LNCAP (cell line): Measurements from ENCODE around the gene GNAQ.

Source experiments
- TF ChIP-seq, protein P1 (sequence below): fragments of 450-650 bp; IDR thresholded peaks from 2 replicates; pipeline ENCODE4 v1.5.1; 2017; ENCODE audit warnings: mild to moderate bottlenecking

The GNAQ gene

DNA sequence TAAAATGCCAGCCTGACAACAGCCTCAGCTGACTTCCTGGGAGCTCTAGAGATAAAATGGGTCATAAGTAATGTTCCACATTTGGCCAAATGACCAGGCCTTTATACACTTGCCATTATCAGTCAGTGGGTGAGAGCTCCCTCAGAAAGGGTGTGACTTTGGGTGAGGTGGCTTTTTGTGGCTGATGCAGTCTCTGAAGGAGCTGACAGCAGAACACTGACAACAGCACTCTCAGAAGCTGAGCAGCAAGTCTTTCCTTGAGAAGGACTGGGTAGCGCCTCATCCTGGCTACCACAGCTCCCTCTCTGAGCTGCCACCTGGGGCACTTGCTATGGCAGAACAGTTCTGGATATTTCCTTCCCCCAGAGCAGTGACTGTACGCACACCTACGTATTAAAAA, 22.0 kb upstream of the GNAQ start:
- TF ChIP-seq, protein P1, sequence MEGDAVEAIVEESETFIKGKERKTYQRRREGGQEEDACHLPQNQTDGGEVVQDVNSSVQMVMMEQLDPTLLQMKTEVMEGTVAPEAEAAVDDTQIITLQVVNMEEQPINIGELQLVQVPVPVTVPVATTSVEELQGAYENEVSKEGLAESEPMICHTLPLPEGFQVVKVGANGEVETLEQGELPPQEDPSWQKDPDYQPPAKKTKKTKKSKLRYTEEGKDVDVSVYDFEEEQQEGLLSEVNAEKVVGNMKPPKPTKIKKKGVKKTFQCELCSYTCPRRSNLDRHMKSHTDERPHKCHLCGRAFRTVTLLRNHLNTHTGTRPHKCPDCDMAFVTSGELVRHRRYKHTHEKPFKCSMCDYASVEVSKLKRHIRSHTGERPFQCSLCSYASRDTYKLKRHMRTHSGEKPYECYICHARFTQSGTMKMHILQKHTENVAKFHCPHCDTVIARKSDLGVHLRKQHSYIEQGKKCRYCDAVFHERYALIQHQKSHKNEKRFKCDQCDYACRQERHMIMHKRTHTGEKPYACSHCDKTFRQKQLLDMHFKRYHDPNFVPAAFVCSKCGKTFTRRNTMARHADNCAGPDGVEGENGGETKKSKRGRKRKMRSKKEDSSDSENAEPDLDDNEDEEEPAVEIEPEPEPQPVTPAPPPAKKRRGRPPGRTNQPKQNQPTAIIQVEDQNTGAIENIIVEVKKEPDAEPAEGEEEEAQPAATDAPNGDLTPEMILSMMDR: no peak

DNA sequence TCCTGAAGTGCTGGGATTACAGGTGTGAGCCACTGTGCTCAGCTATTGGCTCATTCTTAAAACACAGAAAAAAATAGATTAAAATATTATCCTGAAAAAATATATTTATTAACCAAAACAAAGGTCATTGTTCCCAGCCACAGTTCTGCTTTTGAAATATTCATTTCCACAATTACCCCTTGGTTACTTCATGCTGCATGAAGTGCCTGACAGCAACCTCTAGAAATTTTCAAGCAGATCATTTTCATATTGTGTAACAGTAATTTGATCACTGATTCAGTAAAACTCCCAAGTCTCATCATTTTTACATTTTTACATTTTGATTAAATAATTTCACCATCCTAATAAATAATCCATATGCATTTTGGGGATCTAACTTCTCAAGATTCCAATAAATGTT, 18.8 kb upstream of the GNAQ start:
- TF ChIP-seq, protein P1: no peak

DNA sequence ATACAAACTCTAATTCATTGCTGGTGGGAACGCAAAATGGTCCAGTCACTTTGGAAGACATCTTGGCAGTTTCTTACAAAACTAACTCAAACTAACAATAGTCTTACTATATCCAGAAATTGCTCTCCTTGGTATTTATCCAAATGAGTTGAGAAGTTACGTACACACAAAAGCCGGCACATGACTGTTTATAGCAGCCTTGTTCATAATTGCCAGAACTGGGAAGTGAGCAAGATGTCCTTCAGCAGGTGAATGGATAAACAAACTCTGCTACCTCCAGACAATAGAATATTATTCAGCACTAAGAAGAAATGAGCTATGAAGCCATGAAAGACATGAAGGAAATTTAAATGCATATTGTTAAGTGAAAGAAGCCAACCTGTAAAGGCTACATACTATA, 17.9 kb upstream of the GNAQ start:
- TF ChIP-seq, protein P1: no peak

DNA sequence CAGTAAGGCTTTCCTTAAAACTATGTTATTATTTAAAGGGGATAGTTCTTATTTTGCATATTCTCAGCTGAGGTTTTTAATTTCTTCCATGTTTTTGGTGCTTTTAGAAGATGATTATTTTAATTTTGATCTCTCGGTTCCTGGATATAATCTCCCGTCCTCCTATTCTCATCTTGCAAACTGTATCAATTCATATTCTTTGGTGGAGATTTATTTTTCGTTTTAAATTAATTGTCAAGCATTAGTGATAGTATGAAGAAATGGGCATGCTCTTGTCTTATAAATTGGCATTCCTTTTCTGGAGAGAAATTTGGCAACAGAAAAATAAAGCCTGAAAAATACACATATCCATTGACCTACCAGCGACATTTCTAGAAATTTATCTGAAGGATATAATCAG, 15.5 kb upstream of the GNAQ start:
- TF ChIP-seq, protein P1: no peak

DNA sequence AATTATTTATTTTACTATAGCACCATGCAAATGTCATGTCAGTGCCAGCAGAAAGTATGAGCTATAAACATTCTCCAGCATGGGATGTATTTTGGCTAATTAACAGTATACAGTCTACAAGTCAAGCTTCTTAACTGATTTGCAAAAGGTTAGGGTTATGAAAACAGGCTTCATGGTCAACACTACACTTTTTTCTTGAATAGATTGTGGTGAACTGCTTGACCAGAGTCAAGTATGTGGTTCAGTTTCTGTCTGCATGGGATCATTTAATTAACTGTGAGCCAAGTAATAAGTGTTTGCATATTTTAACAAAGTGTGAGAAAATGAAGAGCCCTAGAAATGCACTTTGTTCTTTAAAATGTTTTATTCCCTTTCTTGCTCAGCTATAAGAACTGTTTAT, 14.5 kb upstream of the GNAQ start:
- TF ChIP-seq, protein P1: no peak

DNA sequence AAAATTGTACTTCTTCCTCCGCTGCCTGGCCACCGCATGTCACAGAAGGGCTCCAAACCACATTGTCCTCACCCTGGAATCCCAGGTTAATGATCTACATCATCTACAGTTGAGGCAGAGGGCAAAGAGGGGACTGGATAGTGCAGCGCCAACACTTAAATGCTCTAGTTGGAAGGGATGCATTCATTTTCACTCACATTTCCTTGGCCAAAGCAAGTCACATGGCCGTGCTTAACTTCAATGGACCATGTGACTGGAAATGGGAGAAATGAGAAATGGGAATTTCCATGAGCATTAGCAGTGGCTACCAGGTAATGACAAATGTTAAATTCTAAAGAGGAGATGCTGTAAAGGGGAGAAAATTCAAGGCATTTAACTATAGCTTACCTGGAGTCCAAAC, 13.3 kb upstream of the GNAQ start:
- TF ChIP-seq, protein P1: no peak

DNA sequence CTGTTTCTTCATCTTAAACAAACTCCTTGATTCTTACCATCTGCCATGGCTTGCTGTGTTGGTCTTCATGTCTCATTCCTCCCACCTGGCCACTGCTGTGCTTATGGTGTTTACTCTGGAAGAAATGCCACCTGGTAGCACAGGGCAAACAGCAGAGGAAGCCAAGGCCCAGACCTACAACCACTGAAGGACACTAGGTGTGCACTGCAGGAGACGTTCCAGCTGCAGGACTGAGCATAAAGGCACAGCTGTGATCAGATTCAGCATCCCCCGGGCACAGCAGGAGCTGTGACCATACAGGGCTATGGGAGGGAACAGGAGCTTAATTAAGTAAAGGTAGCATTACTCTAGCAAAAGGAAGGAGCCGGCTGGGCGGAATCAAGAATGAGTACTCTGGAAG, 12.6 kb upstream of the GNAQ start:
- TF ChIP-seq, protein P1: no peak

DNA sequence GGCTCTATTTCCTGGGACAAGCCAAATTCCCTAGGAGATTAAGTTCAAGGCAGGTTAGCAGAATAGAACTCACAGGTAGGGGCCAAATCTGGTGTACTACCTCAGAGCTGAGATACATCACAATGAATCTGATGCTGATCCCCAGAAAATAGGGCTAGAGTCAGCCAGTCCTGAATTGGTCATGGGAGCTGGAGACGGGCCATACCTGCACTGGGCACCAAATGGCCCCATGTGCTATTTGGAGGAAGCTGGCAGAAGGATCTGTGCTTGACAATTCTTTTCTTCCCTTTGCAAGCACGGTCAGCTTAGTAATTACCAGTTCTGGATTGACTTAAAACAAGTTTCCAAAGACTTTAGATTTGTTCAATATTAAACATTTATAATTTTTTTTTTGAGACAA, 10.4 kb upstream of the GNAQ start:
- TF ChIP-seq, protein P1: no peak
